NCI-H82 treated with DMSO at 0.1 percent for 48 hours (cell line): ENCODE measurements around the gene NRG3.

Experiments
- DNase-seq: peaks from one replicate; lab custom pipeline; 2025; ENCODE audit not compliant: unreplicated experiment; lab: John Stamatoyannopoulos, UW

Gene NRG3

GRCh38 chr10:82075605-82076004, 200.6 kb downstream of the NRG3 start:
- no peak for DNase-seq

- DNase-seq: no peak
Measured at GRCh38 chr10:82084496-82084895, 209.5 kb downstream of the NRG3 start.

DNA sequence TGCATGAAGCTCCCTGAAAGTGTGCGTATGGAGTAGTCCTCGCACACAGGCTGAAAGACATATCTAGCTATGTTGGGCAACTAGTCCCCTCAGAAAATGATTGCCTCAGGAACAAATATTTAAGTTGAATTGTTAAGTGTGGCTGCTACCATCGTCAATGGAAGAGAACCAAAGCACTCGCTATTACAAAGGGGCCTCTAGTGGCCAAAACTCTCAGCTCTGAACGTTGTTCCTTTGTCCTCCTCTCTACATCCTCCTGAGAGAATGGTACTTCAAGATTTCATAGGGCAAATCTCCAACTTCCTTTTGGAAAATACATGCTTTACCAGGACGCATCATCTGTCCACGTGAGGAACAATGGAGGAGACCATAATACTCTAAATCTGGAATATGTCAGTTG, 209.9 kb downstream of the NRG3 start:
- DNase-seq: no peak

- DNase-seq: no peak
Measured at GRCh38 chr10:82089327-82089726, 214.3 kb downstream of the NRG3 start.

- no peak for DNase-seq
Measured at GRCh38 chr10:82091413-82091812, 216.4 kb downstream of the NRG3 start.

- no peak for DNase-seq
Measured at GRCh38 chr10:82092111-82092510, 217.1 kb downstream of the NRG3 start.

- DNase-seq: no peak
Measured at GRCh38 chr10:82124713-82125112, 249.7 kb downstream of the NRG3 start.

GRCh38 chr10:82128527-82128926, 253.5 kb downstream of the NRG3 start:
- DNase-seq: no peak

DNA sequence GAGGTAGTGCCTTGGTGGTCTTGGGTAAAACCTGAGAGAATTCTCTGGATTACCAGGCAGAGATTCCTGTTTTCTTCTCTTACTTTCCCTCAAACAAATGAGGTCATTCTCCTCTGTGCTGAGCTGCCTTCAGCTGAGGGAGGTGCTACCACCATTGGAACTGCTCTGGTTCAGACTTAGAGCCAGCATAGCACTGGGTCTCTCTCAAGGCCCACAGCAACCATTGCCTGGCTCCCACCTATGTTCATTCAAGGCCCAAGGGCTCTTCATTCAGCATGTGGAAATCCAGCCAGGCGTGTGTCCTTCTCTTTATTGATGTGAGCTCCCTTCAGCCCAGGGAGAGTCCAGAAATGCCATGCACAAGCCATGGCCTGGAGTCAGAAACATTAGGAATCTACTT, 261.1 kb downstream of the NRG3 start:
- DNase-seq: no peak

GRCh38 chr10:82144153-82144552, 269.2 kb downstream of the NRG3 start:
- DNase-seq: no peak

- no peak for DNase-seq
Measured at GRCh38 chr10:82148764-82149163, 273.8 kb downstream of the NRG3 start.

DNA sequence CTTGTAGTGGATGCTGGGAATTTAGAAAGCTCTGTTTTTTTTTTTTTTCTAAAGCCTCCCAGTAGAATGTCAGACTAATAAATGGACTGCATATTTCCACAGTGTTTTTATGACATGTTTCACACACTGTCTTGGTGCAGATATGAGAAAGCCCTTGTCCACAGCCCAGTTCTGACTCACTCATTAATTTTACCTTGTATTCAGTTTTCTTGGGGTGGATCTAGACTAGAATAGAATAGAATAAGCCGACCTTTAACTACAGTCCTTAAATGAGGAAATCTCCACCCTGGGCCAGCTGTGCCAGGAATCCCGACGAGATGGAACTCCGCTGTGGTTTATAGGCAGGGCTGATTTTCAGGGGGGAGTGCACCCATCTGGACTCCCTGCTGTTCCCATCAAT, 274.7 kb downstream of the NRG3 start:
- no peak for DNase-seq

GRCh38 chr10:82150123-82150900, 275.3 kb downstream of the NRG3 start:
- DNase-seq: peak; percentile 18

DNA sequence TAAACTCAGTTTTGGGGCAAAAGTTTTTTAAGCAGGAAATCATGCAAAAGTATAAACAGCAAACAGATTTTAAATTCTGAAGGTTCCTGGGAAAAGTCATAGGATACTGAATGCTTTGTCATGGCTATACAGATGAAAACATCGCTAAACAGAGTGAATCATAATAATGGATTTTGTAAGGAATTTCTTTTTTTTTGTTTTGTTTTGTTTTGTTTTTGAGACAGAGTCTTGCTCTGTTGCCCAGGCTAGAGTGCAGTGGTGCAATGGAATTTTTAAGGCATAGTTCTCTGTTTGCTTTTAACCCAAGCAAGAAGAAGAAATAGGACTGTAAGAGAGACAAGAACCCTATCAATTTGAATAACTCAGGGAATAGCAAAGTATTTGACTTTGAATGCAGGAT, 285.3 kb downstream of the NRG3 start:
- no peak for DNase-seq

GRCh38 chr10:82161264-82161663, 286.3 kb downstream of the NRG3 start:
- DNase-seq: no peak

GRCh38 chr10:82162549-82163195, 287.7 kb downstream of the NRG3 start:
- no peak for DNase-seq

GRCh38 chr10:82171899-82172298, 296.9 kb downstream of the NRG3 start:
- DNase-seq: no peak

DNA sequence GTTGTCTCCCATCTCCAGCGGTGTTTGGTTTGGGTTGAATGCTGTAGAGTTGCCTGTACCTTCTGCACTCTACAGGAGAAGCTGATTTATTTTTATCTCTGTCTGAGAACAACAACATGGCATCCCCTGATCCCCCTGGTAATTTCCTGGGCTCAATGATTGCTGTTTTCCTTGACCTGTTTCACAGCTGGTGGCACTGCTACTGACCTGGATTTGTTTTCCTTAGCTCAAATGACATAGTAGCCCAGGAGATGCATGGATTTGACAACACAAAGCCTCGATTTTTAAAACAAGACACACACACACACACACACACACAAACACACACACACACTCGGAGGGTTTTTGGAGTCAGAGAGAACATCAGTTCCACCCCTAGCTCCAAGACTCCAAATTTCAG, 301.6 kb downstream of the NRG3 start:
- no peak for DNase-seq

- peak; percentile 37 for DNase-seq
Measured at GRCh38 chr10:82190432-82191260, 315.7 kb downstream of the NRG3 start.

- no peak for DNase-seq
Measured at GRCh38 chr10:82191653-82192052, 316.7 kb downstream of the NRG3 start.

GRCh38 chr10:82192665-82193064, 317.7 kb downstream of the NRG3 start:
- DNase-seq: no peak

DNA sequence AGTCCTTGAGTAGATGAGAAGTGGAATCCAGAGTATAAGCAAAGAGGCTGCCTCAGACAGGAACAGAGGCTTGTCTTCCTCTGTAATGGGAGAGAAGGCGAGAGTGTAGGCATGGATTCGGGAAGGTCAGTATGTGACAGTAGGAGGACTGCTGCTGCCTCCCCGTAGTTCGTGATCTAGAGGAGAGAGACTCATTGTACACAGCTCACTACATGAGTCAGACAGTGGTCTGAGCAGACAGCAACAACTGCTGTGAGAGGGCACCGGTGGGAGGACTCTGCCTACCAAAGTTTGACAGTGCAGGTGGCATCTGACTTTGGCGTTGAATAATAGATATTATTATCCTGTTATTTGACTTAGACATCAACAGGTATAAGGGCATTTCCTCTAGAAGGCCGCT, 319.4 kb downstream of the NRG3 start:
- DNase-seq: no peak
